CMK (cell line): ENCODE data around the gene GRK5.

Experiments used
- DNase-seq: peaks from one replicate; pipeline ENCODE4 v3.0.0-alpha.2; 2010; ENCODE audit warnings: low read depth

Gene GRK5

DNA sequence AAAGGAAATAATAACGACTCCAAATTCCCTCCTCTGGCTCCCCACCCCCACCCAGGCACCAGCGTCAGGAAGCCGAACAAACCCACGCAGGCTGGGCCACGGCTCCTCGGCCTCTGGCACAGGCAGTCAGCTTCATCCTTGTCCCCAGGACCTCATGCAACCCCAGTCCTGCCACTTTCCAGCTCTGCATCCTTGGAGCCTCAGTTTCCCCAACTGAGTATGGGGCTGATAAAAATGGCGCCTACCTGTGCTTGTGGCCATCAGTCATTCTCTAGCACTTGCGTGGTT lies 198.1 kb downstream of the GRK5 start:
- no peak for DNase-seq

DNA sequence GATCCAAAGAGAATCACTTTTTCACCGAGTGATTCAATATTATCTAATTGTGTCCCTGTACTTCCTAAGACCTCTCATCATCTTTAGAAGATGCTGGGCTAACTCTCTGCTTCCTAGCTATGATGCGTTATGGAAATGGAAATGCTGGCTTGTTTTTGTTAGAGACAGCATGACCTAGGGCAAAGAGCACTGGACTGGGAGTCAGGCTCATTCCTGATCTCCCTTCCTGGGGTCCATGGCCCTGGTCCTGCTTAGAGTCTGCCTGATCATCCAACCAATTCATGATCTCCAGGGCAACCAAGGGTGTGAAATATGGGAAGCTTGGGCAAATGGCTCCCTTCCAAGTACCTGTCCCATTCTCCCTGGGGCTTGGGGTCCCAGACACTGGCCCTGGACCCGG lies 198.8 kb downstream of the GRK5 start:
- DNase-seq: no peak

DNA sequence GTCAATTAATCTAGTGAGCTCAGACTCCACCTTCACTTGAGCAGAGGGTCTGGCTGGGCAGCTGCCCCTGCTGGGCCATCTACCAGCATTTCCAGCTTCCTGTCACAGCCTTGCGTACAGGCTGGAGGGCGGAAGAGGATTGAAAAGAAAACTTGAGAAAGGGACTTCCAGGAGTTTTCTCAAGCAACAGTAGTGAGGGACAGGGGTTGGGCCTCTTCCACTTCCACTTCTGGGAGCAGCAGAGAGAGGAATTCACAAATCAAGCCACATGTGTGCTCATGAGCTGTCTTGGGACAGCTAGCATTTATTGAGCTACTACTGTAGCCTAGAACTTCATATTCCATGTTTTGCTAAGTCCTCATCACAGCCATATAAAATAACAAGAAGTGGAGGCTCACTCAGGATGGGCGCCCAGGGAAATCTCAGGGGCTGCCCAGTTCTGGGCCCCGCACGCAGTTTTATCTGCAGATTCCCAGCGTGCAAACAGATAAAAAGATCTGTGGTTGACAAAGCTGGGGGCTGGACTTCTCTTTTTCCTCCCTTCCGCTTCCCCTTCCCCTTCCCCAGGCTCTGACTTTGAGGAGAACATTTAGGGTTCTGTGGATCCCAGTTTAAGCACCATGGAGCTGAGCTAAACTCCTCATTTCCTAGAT lies 199.4 kb downstream of the GRK5 start:
- no peak for DNase-seq

DNA sequence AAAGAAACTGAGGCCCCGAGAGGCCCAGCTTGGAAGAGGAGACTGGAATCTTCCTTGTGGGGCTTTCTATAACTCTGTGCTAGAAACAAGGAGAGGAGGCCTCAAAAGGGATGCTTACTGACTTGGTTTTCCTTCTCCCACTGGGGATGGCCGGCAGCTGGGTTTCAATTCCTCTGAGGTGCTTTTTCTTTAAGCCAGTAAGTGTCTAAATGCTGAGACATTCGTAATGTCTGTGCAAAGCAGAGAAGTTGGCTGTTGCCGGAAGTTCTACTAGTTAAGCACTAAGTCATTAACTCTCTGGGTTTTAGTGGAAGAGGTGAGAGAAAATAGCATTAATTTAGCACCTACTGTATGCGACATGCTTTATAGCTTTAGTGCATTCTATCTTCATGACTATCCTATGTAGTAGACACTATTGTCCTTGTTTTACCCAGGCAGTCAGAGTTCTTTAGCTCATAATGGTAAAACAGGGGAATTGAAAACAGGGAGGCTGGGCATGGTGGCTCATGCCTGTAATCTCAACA lies 199.9 kb downstream of the GRK5 start:
- no peak for DNase-seq

DNA sequence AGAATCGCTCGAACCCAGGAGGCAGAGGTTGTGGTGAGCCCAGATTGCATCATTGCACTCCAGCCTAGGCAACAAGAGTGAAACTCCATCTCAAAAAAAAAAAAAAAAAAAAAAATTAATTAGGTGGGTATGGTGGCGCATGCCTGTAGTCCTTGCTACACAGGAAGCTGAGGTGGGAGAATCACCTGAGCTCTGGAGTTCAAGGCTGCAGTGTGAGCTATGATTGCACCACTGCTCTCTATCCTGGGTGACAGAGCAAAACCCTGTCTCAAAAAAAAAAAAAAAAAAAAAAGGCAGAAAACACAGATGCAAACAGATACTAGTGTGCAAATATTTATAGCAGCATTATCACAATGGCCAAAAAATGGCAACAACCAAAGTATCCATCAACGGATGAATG lies 200.7 kb downstream of the GRK5 start:
- DNase-seq: no peak

DNA sequence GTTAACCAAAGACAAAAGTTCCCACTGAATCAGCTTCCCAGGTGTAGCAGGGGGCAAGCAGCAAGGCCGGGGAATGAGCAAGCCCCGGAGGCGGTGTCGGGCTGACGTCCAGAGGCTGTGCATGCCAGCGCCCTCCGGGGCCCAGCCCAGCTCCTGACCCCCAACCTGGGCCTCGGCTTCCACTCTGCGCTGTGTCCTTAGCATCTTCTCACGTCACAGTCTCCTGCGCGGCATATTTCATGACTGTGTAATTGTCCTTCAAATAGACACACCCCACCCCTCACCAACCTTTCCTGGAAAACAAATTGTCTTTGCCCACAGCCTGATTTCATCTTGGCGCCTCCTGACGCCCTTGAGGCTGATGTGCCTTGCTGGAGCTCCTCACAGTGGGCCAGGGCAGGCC lies 201.6 kb downstream of the GRK5 start:
- DNase-seq: no peak

DNA sequence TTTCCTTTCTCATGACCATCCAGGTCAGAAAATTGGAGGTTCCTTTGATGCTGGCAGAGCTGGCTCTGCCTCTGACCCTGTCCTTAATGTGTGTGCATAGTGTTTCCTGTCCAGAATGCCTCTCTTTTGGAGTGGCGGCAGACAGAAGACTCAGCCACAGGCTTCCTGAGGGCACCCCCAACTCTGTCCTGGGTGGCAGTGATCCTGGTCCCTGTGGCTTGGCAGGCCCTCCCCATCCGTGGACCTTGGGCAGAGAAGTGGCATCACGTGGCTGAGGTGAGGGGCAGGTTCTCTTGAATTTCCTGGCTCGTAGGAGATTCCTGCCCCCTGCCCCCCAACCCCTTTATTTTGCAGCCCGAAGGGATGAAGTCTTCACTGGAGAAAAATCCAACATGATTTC lies 202.0 kb downstream of the GRK5 start:
- no peak for DNase-seq

DNA sequence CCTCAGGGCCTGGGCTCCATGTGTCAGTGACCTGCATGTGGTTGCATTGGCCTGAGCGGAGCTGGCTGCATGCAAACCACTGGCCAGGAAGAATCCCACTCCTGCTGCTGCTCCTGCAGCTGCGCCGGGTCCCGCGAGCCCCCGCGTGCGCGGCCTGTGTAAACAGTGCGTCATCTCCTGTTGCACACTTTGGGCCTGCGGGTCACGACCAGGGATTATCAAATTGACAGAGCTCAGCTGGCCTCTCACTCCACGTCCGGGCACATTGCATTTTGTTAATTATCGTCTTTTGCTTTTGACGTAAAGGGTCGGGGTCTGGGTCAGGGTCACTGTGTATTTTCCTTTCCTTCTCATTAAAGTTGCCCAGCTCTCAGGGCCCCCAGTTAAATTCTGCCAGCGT lies 202.5 kb downstream of the GRK5 start:
- DNase-seq: no peak

DNA sequence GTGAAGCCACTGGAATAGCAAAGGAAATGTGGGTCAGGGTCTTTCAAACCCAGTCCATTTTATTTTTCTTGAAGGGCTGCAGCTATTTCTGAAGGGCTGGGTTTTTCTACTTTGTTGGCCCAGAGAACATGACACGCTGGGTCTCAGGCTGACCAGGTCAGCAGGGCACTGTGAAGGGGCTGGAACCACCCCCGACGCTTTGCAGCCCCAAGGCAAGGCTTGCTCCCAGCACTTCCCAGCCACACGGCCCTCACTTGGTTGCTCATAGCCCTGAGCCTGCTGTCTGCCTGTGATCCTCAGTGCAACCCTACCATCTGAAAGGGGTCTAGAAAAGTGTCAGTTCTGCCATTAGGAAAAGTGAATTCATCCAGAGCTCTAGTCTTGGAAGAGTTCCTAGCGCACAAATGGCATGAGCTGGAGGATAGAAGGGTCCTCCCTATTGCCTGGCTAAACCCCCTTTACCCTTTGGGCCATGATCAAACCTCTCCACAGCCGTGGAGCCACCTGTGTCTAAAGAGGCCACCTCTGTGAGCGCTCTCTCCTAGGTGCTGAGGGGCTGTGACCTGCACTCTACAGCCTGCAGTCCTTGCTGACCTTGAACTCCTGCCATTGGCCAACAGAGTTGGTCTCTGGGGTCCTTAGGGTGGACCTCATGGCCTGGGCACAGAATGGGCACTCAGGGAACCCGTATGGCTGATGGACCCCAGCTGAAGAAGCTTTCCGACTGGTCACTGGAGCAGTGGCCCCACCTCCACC lies 203.2 kb downstream of the GRK5 start:
- no peak for DNase-seq

DNA sequence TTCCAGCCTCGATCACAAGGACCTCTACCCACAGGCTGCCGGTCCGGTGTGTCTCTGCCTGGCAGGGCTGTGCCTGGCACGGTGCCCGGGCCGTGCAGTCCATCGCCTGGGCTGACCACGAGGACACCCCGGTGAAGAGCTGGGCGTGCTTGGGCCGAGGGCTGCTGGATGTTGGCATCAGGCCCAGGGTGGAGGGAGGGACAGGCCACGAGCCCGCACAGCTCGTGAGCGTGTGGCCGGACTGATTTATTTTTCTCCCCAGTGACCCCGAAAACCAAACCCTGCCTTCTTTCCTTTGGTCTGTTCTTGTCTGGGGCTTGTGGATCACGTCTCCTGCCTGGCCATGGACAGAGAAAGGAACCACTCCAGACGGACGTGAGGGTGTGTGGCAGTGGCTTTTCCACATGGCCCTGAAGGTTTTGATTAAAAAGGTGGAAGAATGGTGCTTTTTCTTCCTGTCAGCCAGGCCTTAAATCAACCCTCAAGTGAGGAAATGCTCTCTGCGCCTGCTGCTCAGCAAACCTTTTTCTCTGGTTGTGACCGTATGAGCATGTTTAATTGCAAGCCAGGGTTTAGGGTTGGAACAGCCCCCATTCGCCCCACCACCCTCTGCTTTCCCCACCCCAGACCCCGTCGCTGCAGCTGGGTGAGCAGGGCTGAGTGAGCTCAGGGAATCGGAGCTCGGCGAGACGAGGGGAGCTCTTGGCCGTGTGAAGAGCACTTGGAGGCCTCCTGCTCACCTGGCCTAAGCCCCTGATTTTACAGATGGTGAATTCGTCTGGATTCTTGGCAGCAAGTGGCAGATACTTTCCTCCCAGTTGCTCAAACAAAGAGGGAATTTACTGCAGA lies 205.1 kb downstream of the GRK5 start:
- no peak for DNase-seq

DNA sequence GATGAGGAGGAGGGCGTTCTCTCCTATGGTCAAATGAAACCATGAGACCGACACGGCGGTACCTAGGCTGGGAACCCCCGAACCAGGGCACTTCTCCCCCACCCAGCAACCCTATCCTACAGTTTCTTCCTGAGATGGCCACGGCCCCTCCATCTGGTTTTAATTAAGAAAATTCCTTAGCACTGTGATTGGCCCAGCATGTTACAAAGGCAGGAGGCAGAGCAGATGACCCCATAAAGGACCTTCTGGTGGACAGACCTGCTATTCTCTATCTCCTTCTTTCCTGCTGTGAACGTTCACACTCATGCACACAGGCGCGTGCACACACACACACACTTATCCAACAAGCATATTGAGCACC lies 205.7 kb downstream of the GRK5 start:
- no peak for DNase-seq

DNA sequence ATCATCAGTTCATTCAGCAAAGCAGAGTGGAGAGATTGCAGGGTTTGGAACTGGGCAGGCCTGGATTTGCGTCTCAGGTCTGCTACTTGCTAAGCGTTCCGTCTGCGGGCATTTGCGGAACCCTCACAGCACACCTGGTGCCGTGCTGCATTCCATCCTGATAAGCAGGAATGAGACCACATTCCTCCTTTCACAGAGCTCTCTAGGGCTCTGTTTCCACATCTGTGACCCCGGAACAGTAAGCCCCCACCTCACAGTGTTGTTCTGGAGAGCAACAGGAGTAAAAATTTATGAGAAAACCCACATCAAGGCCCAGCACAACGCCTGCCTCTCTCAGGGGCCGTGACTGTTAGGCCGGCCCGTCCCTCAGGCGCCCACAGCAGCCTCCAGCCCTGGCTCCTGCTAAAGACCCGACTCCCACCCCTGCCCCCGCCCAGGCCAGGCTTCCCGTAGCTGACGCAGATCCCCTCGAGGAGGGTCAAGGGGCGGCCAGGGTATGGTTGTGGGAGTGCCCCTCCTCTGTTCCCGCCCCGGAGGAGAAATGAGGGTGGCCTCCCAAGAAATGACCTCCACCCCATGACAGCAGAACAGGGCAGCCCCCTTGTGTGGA lies 206.2 kb downstream of the GRK5 start:
- no peak for DNase-seq

DNA sequence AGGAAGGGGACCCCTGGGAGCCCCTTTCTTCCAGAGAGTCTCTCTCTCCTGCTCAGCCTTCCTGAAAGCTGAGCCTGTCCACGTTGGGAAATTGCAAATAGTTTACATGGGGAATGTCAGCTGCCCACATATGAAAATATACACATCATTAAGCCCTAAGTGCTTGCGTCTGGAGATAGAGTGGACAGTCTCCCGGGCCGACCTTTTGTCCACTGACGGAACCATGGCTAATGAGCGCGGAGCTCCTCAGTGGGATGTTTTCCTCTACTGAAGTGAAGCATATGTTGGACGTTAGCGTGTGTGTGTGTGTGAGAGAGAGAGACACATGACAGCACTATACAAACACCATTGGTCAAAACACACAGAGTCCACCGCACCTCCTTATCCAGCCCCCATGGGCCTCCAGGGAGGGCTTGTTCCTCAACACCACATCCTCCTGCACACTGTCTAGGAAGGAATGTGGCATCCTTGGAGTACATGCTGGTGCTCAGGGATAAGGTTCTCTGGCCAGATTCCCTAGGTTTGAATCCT lies 206.8 kb downstream of the GRK5 start:
- DNase-seq: no peak

DNA sequence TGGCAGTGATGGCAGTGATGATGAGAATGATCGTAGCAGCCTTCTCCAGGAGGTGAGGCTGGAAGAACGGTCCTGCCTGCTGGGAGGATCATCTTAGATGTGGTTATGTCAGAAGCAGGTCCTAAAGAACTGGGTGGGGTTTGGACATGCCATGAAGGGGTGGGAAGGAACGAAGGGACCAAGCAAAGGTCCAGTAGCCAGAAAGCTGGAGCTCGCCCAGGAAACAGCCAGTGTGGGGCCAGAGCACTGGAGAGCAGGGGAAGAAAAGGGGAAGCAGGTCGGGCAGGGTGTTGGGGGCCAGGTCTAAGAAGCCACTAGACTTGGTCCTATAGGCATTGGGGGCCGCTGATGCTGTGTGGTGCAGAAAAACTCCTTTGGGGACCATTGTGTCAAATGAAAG lies 207.8 kb downstream of the GRK5 start:
- DNase-seq: no peak

DNA sequence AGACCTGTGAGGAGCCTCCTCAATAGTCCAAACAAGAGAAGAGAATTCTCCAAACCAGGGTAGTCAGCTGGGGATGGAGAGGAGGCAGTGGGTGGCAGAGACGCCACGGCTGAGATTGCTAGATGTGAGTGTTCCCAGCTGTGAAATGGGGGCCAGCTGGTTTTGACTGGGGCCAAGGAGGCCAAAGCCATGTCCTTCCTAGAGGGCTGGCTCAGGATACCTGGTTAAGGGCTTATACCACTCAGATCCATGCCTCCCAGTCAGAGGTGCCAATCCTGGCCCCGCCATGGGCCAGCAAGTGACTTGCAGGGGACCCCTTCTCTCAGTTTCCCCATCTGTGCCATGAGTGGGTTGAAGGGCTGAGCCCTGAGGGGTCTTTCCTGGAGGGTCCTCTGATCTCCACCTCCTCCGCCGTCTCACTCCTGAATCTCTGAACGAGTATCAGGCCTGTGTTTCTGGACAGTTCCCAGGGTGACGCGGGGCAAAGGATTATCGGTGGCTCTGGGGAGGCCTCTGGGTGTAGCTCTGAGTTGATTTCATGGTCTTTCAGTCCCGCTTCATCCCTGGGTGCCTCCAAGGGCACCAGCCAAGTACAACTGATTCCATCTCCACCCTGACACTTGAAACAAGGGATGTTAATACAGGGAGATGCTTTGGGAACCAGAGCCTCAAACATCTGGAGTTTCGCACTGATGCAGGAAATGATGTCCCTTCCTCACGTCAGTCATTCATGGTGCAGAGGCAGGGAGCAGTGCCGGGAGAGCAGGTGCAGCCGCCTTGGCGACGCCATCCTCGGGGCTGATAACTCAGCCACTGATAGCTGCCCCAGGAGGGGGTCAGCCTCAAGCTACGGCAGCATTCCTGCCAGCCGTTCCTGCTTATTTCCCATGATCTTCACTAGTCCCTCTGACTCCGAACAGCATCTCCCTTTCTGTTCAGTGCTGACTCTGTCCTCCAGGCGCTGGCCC lies 208.4 kb downstream of the GRK5 start:
- no peak for DNase-seq

DNA sequence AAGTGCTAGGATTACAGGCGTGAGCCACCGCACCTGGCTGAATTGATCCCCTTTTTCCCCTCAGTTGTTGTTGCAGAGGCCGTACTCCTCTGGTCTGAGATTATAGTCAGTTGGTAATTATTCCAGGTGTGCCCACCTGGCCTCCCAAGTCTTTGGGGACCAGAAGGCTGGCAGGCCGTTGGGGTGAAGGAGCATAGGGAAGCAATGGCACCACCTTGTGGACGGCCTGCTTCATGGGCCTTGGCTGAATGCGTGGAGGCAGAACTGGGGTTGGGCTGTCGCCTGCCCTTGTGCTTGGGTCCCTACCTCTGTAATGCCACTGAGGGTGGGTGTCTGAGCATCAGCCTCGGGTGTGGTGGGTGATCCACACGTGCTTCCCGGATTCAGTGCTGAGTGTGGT lies 209.5 kb downstream of the GRK5 start:
- no peak for DNase-seq

DNA sequence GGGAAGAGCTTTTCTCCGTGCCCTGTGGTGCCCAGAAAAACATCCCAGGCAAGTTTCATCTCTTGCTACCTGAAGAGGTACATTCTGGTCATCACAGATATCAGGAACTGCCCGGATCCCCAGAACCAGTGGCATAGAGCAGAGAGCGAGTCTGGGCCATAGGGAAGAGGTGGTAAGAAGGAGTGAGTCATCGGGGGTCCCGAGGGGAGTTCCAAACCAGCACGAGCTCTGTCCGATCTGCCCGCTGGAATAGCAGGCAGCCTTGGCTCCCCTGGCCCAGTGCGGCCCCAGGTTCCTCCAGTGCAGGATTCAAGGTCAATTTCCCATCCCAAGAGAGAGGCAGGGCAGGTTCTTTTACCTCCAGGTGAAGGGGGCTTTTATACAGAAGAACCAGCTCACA lies 210.5 kb downstream of the GRK5 start:
- no peak for DNase-seq

DNA sequence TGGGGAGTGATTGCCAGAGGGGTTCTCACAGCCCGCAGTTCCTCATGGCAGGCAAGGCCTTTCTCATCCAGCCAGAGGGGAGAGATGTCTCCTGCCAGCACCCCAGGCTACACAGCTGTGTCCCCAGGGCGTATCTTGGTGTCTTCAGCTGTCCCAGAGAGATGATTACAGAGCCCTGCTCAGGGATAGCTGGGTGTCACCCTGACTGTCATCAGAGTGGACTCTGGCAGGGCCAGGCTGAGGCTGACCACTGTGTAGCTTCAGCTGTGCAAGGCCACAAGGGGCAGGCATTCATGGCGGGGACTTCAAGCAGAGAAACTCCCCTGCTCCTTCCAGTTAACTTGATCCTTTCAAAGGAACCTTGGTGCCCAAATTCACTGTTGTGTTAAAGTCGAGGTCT lies 211.0 kb downstream of the GRK5 start:
- no peak for DNase-seq

DNA sequence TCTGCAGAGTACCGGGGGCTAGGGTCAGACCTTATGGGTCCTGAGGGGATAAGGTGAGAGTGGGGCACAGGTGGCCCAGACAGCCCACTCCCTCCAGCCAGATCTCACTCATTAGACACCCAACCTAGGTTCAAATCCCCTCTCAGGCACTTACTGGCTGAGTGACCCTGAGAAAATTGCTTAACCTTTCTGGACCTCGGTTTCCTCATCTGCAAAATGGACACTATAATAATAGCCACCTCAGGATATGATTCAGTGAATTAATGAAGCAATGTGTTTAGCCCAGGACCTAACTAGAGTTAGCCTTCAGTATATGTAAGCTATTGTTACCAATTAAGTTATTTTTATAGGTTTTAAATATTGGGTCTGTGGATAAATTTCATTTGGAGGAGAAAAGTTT lies 212.6 kb downstream of the GRK5 start:
- DNase-seq: no peak

DNA sequence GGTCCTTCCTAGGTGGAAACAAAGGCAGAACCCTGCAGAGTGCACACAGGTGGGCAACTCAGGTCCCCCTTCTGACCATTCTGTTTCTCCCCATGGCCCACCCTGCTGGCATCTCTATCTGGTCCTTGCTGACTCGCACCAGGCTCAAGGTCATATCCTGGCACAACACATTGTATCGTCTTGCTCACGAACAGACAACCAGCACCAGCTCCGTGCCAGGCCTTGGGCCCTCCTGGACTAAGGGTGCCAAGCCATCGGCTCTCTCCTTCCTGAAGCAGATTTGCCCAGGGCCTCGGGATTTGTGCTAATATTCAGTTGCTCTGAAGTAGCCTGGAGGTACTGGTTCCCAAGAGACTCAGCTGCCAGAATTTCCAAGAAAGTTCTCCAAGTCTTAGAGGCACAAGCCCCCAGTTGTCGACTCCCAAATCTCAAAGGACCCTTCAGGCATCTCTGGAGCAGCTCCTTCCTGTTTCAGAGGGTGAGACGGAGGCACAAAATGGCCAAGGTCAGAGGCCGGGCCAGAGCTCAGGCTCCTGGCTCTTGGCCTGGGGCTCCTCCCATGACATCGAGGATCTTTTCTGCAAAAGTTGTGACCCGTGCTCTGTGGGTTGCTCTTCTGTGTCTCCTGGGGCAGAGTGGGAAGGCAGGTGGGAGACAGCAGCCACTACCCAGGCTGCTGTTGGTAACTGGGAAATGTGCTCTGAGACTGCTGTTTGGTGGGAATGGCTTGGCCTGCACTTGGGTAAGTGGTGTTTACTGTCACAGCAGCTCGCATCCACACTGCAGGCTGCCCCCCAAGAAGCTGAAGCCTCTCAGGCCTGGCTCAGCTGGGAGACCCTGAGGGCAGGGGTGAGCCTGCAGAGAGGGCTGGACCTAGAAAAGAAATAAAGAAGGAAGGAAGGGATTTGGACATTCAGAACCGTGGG lies 213.8 kb downstream of the GRK5 start:
- DNase-seq: no peak
